Measurements from ENCODE around the gene DOCK8.

GRCh38 chr9:462606-463005, 247.9 kb downstream of the DOCK8 start:
- no peak for TF ChIP-seq CTCF (IDR thresholded peaks at IDR 0.05)
- TF ChIP-seq POLR2A (IDR thresholded peaks at IDR 0.05), result no peak
- no peak for TF ChIP-seq POLR2AphosphoS5 (IDR thresholded peaks at IDR 0.05)
- no peak for TF ChIP-seq EP300 (IDR thresholded peaks at IDR 0.05)
